ENCODE data around the gene FMNL2.

The FMNL2 gene

GRCh38 chr2:152426801-152427200 is 91.8 kb downstream of the FMNL2 start:
- TF ChIP-seq, protein P1, sequence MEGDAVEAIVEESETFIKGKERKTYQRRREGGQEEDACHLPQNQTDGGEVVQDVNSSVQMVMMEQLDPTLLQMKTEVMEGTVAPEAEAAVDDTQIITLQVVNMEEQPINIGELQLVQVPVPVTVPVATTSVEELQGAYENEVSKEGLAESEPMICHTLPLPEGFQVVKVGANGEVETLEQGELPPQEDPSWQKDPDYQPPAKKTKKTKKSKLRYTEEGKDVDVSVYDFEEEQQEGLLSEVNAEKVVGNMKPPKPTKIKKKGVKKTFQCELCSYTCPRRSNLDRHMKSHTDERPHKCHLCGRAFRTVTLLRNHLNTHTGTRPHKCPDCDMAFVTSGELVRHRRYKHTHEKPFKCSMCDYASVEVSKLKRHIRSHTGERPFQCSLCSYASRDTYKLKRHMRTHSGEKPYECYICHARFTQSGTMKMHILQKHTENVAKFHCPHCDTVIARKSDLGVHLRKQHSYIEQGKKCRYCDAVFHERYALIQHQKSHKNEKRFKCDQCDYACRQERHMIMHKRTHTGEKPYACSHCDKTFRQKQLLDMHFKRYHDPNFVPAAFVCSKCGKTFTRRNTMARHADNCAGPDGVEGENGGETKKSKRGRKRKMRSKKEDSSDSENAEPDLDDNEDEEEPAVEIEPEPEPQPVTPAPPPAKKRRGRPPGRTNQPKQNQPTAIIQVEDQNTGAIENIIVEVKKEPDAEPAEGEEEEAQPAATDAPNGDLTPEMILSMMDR (conservative IDR thresholded peaks at IDR 0.05; ENCODE audit: control insufficient read depth, insufficient read depth, low read depth, low read length): no peak
- H3K4me3 ChIP-seq (ENCODE audit: control insufficient read depth, low read depth, low read length): no peak overlapping the region
- peak; percentile 72 for DNase-seq (ENCODE audit: low read depth)

DNA sequence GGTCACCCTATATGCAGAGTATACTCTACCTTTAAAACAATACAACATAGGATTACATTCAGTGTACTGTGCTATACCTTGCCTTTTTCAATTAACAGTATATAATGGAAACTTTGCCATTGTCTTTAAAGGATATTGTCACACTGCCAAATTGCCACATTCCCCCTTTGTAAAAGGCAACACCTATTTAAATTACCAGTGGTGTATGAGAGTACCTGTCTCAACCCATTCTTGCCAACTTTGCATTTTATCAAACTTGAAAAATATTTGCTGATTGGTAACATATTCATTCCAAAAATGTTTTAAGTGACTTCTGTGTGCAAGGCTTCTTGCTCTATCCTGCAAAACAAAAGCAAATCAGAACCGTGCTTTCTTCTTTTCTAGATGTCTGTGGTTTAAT is 92.9 kb downstream of the FMNL2 start:
- DNase-seq (ENCODE audit: low read depth): no peak
- TF ChIP-seq, protein P1 (conservative IDR thresholded peaks at IDR 0.05; ENCODE audit: control insufficient read depth, insufficient read depth, low read depth, low read length): no peak
- no peak overlapping the region for H3K4me3 ChIP-seq (ENCODE audit: control insufficient read depth, low read depth, low read length)

DNA sequence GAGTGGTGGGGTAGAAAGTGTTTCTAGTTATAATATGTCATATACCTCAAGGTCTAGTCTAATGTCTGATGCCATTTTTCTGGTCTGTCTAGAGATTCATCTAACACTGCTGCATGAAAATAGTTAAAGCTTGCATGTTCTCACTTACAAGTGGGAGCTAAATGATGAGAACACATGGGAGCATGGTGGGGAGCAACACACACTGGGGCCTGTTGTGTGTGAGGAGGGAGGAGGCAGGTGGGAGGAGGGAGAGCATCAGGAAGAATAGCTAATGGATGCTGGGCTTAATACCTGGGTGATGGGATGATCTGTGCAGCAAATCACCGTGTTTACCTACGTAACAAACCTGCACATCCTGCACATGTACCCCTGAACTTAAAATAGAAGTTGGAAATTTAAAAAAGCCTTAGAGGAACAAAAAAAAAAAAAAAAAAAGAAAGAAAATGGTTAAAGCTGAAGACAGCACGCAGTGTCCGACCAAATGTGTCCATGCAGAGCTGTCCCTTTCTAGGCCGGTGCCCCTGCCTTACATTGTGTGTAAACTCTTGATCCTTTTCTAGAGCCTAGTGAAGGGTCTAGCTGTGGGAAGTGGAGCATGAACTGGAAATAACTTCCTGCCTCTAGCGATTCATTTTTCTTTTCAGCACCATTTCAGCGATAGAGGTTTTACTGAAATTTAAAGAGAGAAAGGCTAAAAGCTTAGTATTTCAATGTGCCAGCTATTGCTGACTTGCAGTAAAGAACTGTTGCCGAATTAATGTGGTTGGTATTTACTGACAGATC is 94.0 kb downstream of the FMNL2 start:
- TF ChIP-seq, protein P1 (conservative IDR thresholded peaks at IDR 0.05; ENCODE audit: control insufficient read depth, insufficient read depth, low read depth, low read length): no peak
- no peak overlapping the region for H3K4me3 ChIP-seq (ENCODE audit: control insufficient read depth, low read depth, low read length)
- no peak for DNase-seq (ENCODE audit: low read depth)

DNA sequence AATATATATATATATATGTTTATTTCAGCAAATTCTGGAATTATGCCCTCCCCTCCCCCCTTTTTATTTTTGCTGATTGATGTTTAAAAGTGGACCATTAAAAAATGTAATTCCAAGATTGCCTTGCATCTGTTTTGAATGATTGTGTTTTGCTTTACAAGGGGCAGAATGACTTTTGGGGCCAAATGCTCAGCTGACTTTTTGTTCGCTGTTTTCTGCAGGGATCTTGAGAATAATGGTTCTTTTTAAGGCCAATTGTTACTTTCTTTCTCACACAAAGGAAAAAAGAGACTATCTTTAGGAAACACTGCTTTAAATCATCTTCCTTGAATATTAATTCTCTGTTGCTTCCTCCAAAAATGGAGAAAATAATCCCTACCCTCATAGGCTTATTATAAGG is 95.9 kb downstream of the FMNL2 start:
- TF ChIP-seq, protein P1 (conservative IDR thresholded peaks at IDR 0.05; ENCODE audit: control insufficient read depth, insufficient read depth, low read depth, low read length): no peak
- DNase-seq (ENCODE audit: low read depth): no peak
- no peak overlapping the region for H3K4me3 ChIP-seq (ENCODE audit: control insufficient read depth, low read depth, low read length)

GRCh38 chr2:152431370-152432098 is 96.6 kb downstream of the FMNL2 start:
- H3K4me3 ChIP-seq (ENCODE audit: control insufficient read depth, low read depth, low read length): no peak overlapping the region
- TF ChIP-seq, protein P1 (conservative IDR thresholded peaks at IDR 0.05; ENCODE audit: control insufficient read depth, insufficient read depth, low read depth, low read length): no peak
- peak; percentile 32 for DNase-seq (ENCODE audit: low read depth)

DNA sequence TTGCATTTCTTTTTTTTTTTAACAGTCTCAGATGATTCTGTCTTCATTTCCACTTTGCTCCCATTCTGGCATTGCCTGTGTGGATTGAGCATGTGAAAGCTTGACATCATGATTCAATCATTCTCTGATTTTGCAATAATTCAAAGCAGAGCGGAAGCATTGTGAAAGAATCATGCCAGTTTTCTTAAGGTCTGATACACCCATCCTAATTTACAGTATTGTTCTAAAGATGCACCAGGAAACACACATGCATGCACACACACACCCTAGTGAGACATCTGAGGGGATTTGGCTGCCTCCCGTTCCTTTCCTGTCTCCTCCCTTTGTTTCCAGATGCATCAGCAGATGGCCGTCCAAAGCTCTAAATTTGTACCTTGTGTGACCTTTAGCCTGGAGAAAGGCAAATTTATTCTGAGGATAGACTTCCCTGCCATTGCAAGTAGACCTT is 97.3 kb downstream of the FMNL2 start:
- H3K4me3 ChIP-seq (ENCODE audit: control insufficient read depth, low read depth, low read length): no peak overlapping the region
- TF ChIP-seq, protein P1 (conservative IDR thresholded peaks at IDR 0.05; ENCODE audit: control insufficient read depth, insufficient read depth, low read depth, low read length): no peak
- peak; percentile 98 for DNase-seq (ENCODE audit: low read depth)

All from fibroblast of mammary gland (primary cell).